ENCODE data around the gene CDX1. TPM values are rescaled to one million over a fixed set of nuclear protein-coding genes. Genes with fewer than 3 reads are reported as not detected.

CDX1 gene
- polyA plus RNA-seq, 3 donors, result not detected

DNA sequence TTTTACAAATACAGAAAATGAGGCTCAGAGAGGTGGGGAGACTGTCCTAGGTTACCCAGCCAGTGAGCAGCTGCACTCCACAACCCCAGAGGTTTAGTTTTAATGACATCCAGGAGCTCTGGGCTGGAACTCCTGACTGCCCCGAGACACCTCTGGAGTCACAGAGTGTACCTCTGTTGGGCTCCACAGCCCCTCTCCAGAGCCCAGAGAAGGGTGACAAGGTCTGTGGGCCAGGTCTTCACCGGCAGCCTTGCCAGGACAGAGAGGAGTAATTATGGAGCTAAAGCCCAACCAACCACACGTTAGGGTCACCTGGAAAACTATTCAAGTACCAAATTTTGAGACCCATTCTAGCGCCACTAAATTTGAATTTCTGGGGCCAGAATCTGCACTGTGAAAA lies 11.1 kb downstream of the CDX1 start:
- H3K4me1 ChIP-seq (ENCODE audit: control insufficient read depth in 1 of 2, insufficient read depth in 2 of 2, low read length in 2 of 2), result peaks cover 12 to 13% of the 10 kb centered on the region in 2 donors
- Mint-ChIP-seq H3K27me3 (ENCODE audit: low read depth in 3 of 3) (peaks cover 6 to 9% (median 8%) of the 10 kb centered on the region in 3 donors), H3K27ac (no peak overlapping the region), H3K36me3 (no peaks in the 10 kb centered on the region), H3K9me3 (peaks cover 0 to 2% (median 0%) of the 10 kb centered on the region in 7 donors), H3K4me3 (no peak overlapping the region), H3K4me1 (peaks cover 14% of the 10 kb centered on the region)
- H3K27me3 ChIP-seq (ENCODE audit: control insufficient read depth in 2 of 2, insufficient read depth in 2 of 2, low read length in 2 of 2), result no peaks in the 10 kb centered on the region
- H3K9ac ChIP-seq (ENCODE audit: insufficient read depth, low read length, poor library complexity, severe bottlenecking), result no peak overlapping the region
- H3K36me3 ChIP-seq (replicated peaks in 1 of 2; ENCODE audit: control insufficient read depth in 1 of 2, insufficient read depth in 2 of 2, low read length in 2 of 2), result no peaks in the 10 kb centered on the region
- TF ChIP-seq, protein P1, sequence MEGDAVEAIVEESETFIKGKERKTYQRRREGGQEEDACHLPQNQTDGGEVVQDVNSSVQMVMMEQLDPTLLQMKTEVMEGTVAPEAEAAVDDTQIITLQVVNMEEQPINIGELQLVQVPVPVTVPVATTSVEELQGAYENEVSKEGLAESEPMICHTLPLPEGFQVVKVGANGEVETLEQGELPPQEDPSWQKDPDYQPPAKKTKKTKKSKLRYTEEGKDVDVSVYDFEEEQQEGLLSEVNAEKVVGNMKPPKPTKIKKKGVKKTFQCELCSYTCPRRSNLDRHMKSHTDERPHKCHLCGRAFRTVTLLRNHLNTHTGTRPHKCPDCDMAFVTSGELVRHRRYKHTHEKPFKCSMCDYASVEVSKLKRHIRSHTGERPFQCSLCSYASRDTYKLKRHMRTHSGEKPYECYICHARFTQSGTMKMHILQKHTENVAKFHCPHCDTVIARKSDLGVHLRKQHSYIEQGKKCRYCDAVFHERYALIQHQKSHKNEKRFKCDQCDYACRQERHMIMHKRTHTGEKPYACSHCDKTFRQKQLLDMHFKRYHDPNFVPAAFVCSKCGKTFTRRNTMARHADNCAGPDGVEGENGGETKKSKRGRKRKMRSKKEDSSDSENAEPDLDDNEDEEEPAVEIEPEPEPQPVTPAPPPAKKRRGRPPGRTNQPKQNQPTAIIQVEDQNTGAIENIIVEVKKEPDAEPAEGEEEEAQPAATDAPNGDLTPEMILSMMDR (IDR thresholded peaks at IDR 0.05), result no peak
- H3K79me2 ChIP-seq (ENCODE audit: insufficient read depth, low read length), result no peaks in the 10 kb centered on the region
- 100% methylated on average over 2 of the region's 4 CpGs for WGBS (ENCODE audit: insufficient coverage)
- intact Hi-C loops (cut with micrococcal nuclease), result no loop called here
- no peak overlapping the region for H2AFZ ChIP-seq (ENCODE audit: insufficient read depth, low read depth, low read length, poor library complexity, severe bottlenecking)
- H3K4me2 ChIP-seq (replicated peaks; ENCODE audit: extremely low read depth, low read length, poor library complexity, severe bottlenecking), result no peak overlapping the region
- H3K27ac ChIP-seq (ENCODE audit: low read depth in 1 of 2, low read length in 2 of 2), result no peak overlapping the region
- H3K4me3 ChIP-seq (replicated peaks in 1 of 3; ENCODE audit: low read depth in 2 of 3, low read length in 3 of 3), result no peak overlapping the region
- H3K9me3 ChIP-seq (replicated peaks in 1 of 2; ENCODE audit: control insufficient read depth in 1 of 2, insufficient read depth in 1 of 2, low read length in 2 of 2), result no peaks in the 10 kb centered on the region
- DNase-seq, result no peak
- no peaks in the 10 kb centered on the region for H4K20me1 ChIP-seq (ENCODE audit: insufficient read depth, low read length)

DNA sequence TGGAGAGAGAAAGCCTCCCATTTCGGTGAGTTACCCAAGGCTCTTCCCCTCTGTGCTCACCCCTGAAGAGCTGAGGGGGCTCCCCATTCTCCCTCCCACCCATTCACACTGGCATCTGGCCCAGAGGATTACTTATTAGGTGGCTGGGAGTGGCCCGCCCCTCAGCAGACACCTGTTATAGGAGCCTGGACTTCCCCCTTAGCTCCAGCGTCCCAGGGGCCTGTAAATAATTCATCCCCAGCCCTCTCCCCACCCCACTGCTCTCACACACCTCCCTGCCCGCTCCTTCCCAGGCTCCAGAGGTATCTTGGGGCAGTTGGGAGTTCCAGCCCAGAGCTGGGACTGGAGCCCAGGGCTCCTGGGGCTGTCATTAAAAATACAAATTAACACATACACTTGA lies 11.7 kb downstream of the CDX1 start:
- intact Hi-C loops (cut with micrococcal nuclease), result no loop called here
- Mint-ChIP-seq H3K4me1 (peaks cover 14% of the 10 kb centered on the region), H3K27me3 (ENCODE audit: low read depth in 3 of 3) (peaks cover 6 to 8% (median 7%) of the 10 kb centered on the region in 3 donors), H3K36me3 (no peaks in the 10 kb centered on the region), H3K4me3 (no peak overlapping the region), H3K9me3 (peaks cover 0 to 2% (median 0%) of the 10 kb centered on the region in 7 donors), H3K27ac (no peak overlapping the region)
- TF ChIP-seq, protein P1 (IDR thresholded peaks at IDR 0.05), result no peak
- no peak overlapping the region for H2AFZ ChIP-seq (ENCODE audit: insufficient read depth, low read depth, low read length, poor library complexity, severe bottlenecking)
- H4K20me1 ChIP-seq (ENCODE audit: insufficient read depth, low read length), result no peaks in the 10 kb centered on the region
- 89% methylated on average over 1 of the region's 4 CpGs for WGBS (ENCODE audit: insufficient coverage)
- no peak overlapping the region for H3K27ac ChIP-seq (ENCODE audit: low read depth in 1 of 2, low read length in 2 of 2)
- no peaks in the 10 kb centered on the region for H3K27me3 ChIP-seq (ENCODE audit: control insufficient read depth in 2 of 2, insufficient read depth in 2 of 2, low read length in 2 of 2)
- no peak overlapping the region for H3K9ac ChIP-seq (ENCODE audit: insufficient read depth, low read length, poor library complexity, severe bottlenecking)
- no peak overlapping the region for H3K4me3 ChIP-seq (replicated peaks in 1 of 3; ENCODE audit: low read depth in 2 of 3, low read length in 3 of 3)
- no peak overlapping the region for H3K4me2 ChIP-seq (replicated peaks; ENCODE audit: extremely low read depth, low read length, poor library complexity, severe bottlenecking)
- H3K36me3 ChIP-seq (replicated peaks in 1 of 2; ENCODE audit: control insufficient read depth in 1 of 2, insufficient read depth in 2 of 2, low read length in 2 of 2), result no peaks in the 10 kb centered on the region
- no peak for DNase-seq
- peaks cover 12 to 13% of the 10 kb centered on the region in 2 donors for H3K4me1 ChIP-seq (ENCODE audit: control insufficient read depth in 1 of 2, insufficient read depth in 2 of 2, low read length in 2 of 2)
- H3K79me2 ChIP-seq (ENCODE audit: insufficient read depth, low read length), result no peaks in the 10 kb centered on the region
- no peaks in the 10 kb centered on the region for H3K9me3 ChIP-seq (replicated peaks in 1 of 2; ENCODE audit: control insufficient read depth in 1 of 2, insufficient read depth in 1 of 2, low read length in 2 of 2)
